K562 (cell line): ENCODE data around the gene GHRL. TPM values are rescaled to one million over a fixed set of nuclear protein-coding genes. Genes with fewer than 3 reads are reported as not detected.

Experiments
- ATAC-seq: fragments of 200-7000 bp; cut with Tn5 transposase; 3 replicates; pipeline ENCODE4 v1.9.1; 2020; ENCODE audit warnings: moderate library complexity
- BruUV-seq: library from RNA; stranded (reverse); fragments of 400-500 nt; replicated peaks from 2 replicates; lab custom pipeline; 2021; lab: Mats Ljungman, UMichigan
- CTCF ChIA-PET: fragments of 300-600 bp; formaldehyde crosslinking; extraction: SDS; loops from one replicate; lab custom pipeline; 2021; ENCODE audit warnings: low intra/inter-chr PET ratio; lab: Yijun Ruan, JAX
- POLR2A ChIA-PET: fragments of 300-600, 350-650 bp; sonication (Branson Sonifier 250); formaldehyde crosslinking; extraction: SDS; loops from one replicate; lab custom pipeline; 2021; ENCODE audit warnings: antibody characterized with exemption, inconsistent platforms; lab: Yijun Ruan, JAX
- DNase-seq, 4 experiments: peaks; one replicate each; pipeline versions ENCODE4 v3.0.0 to v3.0.0-alpha.2; 2011 to 2018; ENCODE audit warnings: low spot score in 3 of 4, mixed read lengths in 3 of 4; ENCODE audit errors: extremely low read depth in 1 of 4
- FAIRE-seq: peaks from 2 replicates; lab custom pipeline; 2011; peaks lifted over from hg19 to GRCh38; lab: Jason Lieb, UNC
- H2AFZ ChIP-seq: 2 replicates; pipeline ENCODE4 v1.6.0; 2011; ENCODE audit warnings: low read depth, low read length, control low read depth, inconsistent platforms
- H3K27ac ChIP-seq: fragments of 200-600 bp; 3 replicates; pipeline ENCODE4 v1.8.0; 2011; ENCODE audit warnings: low read depth, mild to moderate bottlenecking, control low read depth, inconsistent platforms, low read length, moderate library complexity, mixed read lengths; ENCODE audit errors: extremely low read depth
- H3K27me3 ChIP-seq, 2 experiments: fragments of 300-600 bp in 1 of 2; 2 replicates in 1 of 2; 3 replicates in 1 of 2; pipeline versions ENCODE4 v1.6.0 to v1.8.0; 2011; ENCODE audit warnings: inconsistent platforms in 2 of 2, low read length in 2 of 2, mild to moderate bottlenecking in 1 of 2, mixed read lengths in 1 of 2, moderate library complexity in 1 of 2; ENCODE audit not compliant: control insufficient read depth in 2 of 2, insufficient read depth in 2 of 2
- H3K36me3 ChIP-seq: fragments of 300-600 bp; 3 replicates; pipeline ENCODE4 v1.8.0; 2011; ENCODE audit warnings: mild to moderate bottlenecking, low read length, inconsistent platforms; ENCODE audit not compliant: control insufficient read depth, insufficient read depth
- H3K4me1 ChIP-seq, 2 experiments: fragments of 200-600 bp in 1 of 2; replicated peaks in 1 of 2; 2 replicates in 1 of 2; 3 replicates in 1 of 2; pipeline versions ENCODE4 v1.5.1 to v1.8.0; 2011; ENCODE audit warnings: inconsistent platforms in 2 of 2, low read length in 2 of 2, mild to moderate bottlenecking in 1 of 2, mixed read lengths in 1 of 2, moderate library complexity in 1 of 2; ENCODE audit not compliant: control insufficient read depth in 2 of 2, insufficient read depth in 2 of 2
- H3K4me2 ChIP-seq: 2 replicates; pipeline ENCODE4 v1.6.1; 2011; ENCODE audit warnings: low read length, control low read depth, inconsistent platforms, mixed read lengths; ENCODE audit not compliant: insufficient read depth
- H3K4me3 ChIP-seq: fragments of 200-600 bp; sonication (generic), shearing (Covaris generic); 2 replicates; pipeline ENCODE4 v1.5.1; 2016; ENCODE audit warnings: control low read depth, inconsistent platforms
- H3K79me2 ChIP-seq: fragments of 200-600 bp; 3 replicates; pipeline ENCODE4 v1.8.0; 2011; ENCODE audit warnings: low read length, inconsistent platforms; ENCODE audit not compliant: control insufficient read depth, insufficient read depth
- H3K9ac ChIP-seq, 2 experiments: 2 replicates each; pipeline versions ENCODE4 v1.6.0 to v1.6.1; 2011; ENCODE audit warnings: low read depth in 2 of 2, low read length in 2 of 2, control low read depth in 1 of 2, inconsistent platforms in 1 of 2, mild to moderate bottlenecking in 1 of 2, mixed read lengths in 1 of 2; ENCODE audit not compliant: insufficient read depth in 1 of 2
- H3K9me1 ChIP-seq: one replicate; pipeline ENCODE4 v1.6.0; 2011; ENCODE audit warnings: inconsistent platforms, mild to moderate bottlenecking, low read length, moderate library complexity; ENCODE audit not compliant: control insufficient read depth, insufficient read depth
- H3K9me3 ChIP-seq: replicated peaks from 2 replicates; pipeline ENCODE4 v1.5.1; 2011; ENCODE audit warnings: low read depth, low read length, inconsistent platforms; ENCODE audit not compliant: control insufficient read depth, insufficient read depth
- H4K20me1 ChIP-seq: replicated peaks from 2 replicates; pipeline ENCODE4 v1.6.1; 2011; ENCODE audit warnings: low read length, inconsistent platforms, mixed read lengths; ENCODE audit not compliant: control insufficient read depth, insufficient read depth
- CGGBP1 ChIP-seq: fragments of 250-450 bp; sonication (Bioruptor Pico); IDR thresholded peaks from 2 replicates; pipeline ENCODE4 v1.9.0; 2021; ENCODE audit warnings: mild to moderate bottlenecking
- HEY1 ChIP-seq: fragments of 250-450 bp; sonication (Bioruptor Pico); IDR thresholded peaks from 2 replicates; pipeline ENCODE4 v1.5.0; 2020; ENCODE audit warnings: mild to moderate bottlenecking, moderate library complexity, borderline replicate concordance
- NONO ChIP-seq, 2 experiments: fragments of 200-400 bp in 1 of 2; fragments of 450-650 bp in 1 of 2; formaldehyde crosslinking in 1 of 2; IDR thresholded peaks; 2 replicates each; pipeline ENCODE4 v1.6.1; 2017; ENCODE audit warnings: low read depth in 2 of 2, mild to moderate bottlenecking in 2 of 2, moderate library complexity in 2 of 2, low read length in 1 of 2
- SLC30A9 ChIP-seq: fragments of 250-450 bp; sonication (Bioruptor Pico); IDR thresholded peaks from 2 replicates; pipeline ENCODE4 v1.8.0; 2022; ENCODE audit warnings: mild to moderate bottlenecking, moderate library complexity
- TRIM25 ChIP-seq: fragments of 450-650 bp; IDR thresholded peaks from 2 replicates; pipeline ENCODE4 v1.7.0; 2016; ENCODE audit warnings: borderline replicate concordance
- ZNF354B ChIP-seq: fragments of 250-450 bp; sonication (Bioruptor Pico); IDR thresholded peaks from 2 replicates; pipeline ENCODE4 v1.4.0; 2020
- WGBS: fragments of 100-300 bp; shearing (Covaris generic); methylation state at CpG from one replicate; pipeline ENCODE4 v1.1.6; 2016; ENCODE audit warnings: low coverage, mixed read lengths; ENCODE audit not compliant: insufficient coverage; ENCODE audit errors: missing lambda C conversion rate; 5-methylcytosine and 5-hydroxymethylcytosine counted together
- in situ Hi-C: fragments of 300-500 bp; cut with MboI; formaldehyde crosslinking; loops from 4 replicates; pipeline ENCODE4 v1.15.0; 2018; ENCODE audit warnings: inconsistent platforms, mixed read lengths
- intact Hi-C: fragments of 100-400 bp; cut with micrococcal nuclease; formaldehyde crosslinking; loops from 2 replicates; pipeline ENCODE4 v1.14.2; 2022
- polyA plus RNA-seq, 8 experiments: library from polyadenylated mRNA; depleted of rRNA in 4 of 8; stranded (reverse) in 5 of 8; unstranded in 3 of 8; fragments of >200 nt; fragmentation: Nextera tagmentation in 2 of 8; fragmentation: Illumina TruSeq in 1 of 8; extraction: Ambion mirVana in 2 of 8; extraction: Trizol in 1 of 8; gene quantifications; 2 replicates each; pipeline versions ENCODE4 v1.2.1 to v1.2.3, GENCODE V29; 2011 to 2014; ENCODE audit warnings: inconsistent platforms in 1 of 8, missing spikeins in 1 of 8
- total RNA-seq, 7 experiments: library from RNA; depleted of rRNA in 6 of 7; stranded (reverse); fragments of >200 nt in 6 of 7; fragmentation: Illumina TruSeq in 2 of 7; extraction: Trizol in 2 of 7; gene quantifications; 2 replicates each; pipeline versions ENCODE4 v1.2.1 to v1.2.3, GENCODE V29; 2011 to 2021; ENCODE audit warnings: low replicate concordance in 1 of 7

Gene GHRL
- total and polyA plus RNA-seq, 9 of the 15 experiments (the other 6 are each of a cell fraction or from before 2014, with no cell fraction given): 0.08 to 0.29 (median 0.15) TPM; not detected in 5

GRCh38 chr3:10281951-10282350 lies 10.8 kb downstream of the GHRL start:
- intact Hi-C loops: no loop called here
- Histone ChIP-seq H3K9ac (no peak overlapping the region), H3K4me2 (no peak overlapping the region), H3K4me3 (no peak overlapping the region), H4K20me1 (no peaks in the 10 kb centered on the region; the same call in 1 of the 2 replicates), H3K79me2 (0 out of 3 replicates have a peak, but pooled peaks cover 2% of the 10 kb centered on the region), H3K4me1 (peaks cover 10 to 14% of the 10 kb centered on the region in 2 experiments; a peak in 3 of 5 replicates), H3K27ac (no peak overlapping the region), H2AFZ (no peak overlapping the region), H3K9me3 (no peaks in the 10 kb centered on the region), H3K36me3 (peaks cover 74% of the 10 kb centered on the region), H3K9me1 (no peaks in the 10 kb centered on the region), H3K27me3 (no peaks in the 10 kb centered on the region)
- POLR2A ChIA-PET: interaction anchor here (0.6 to 1.8 kb wide), 4 partner anchors 11 to 45 kb away, joined by 3 to 6 read pairs (median 3); partner anchors contain the start of gene GHRL
- ATAC-seq: no peak
- no peak for FAIRE-seq
- no TSS peak for BruUV-seq
- in situ Hi-C loops: no loop called here
- 94% methylated on average over 5 of the region's 5 CpGs for WGBS
- TF ChIP-seq CGGBP1 (CRISPR knock-in tag): no peak
- TF ChIP-seq HEY1 (CRISPR knock-in tag): no peak
- TF ChIP-seq NONO (IDR thresholded peaks at IDR 0.05; ENCODE audit: low read depth in 2 of 2, low read length in 1 of 2): no peak
- no peak for TF ChIP-seq SLC30A9 (CRISPR knock-in tag)
- TF ChIP-seq ZNF354B (CRISPR knock-in tag): no peak
- no peak for TF ChIP-seq TRIM25
- CTCF ChIA-PET: interaction anchor here (0.6 kb wide), 1 partner anchor 497 kb away, joined by 3 read pairs; no protein-coding TSS in a partner anchor
- no peak for DNase-seq
